ENCODE measurements around the gene LYZ.

LYZ gene

GRCh38 chr12:69368171-69368570 lies 20.0 kb downstream of the LYZ start:
- Histone ChIP-seq H3K27me3 (replicated peaks; ENCODE audit: insufficient read depth, low read length) (no peaks in the 10 kb centered on the region), H3K79me2 (ENCODE audit: low read length) (peaks cover 56% of the 10 kb centered on the region), H3K9ac (ENCODE audit: low read length) (no peak overlapping the region)

GRCh38 chr12:69383074-69383473 lies 34.9 kb downstream of the LYZ start:
- Histone ChIP-seq H3F3A (ENCODE audit: insufficient read depth, low read length) (no peaks in the 10 kb centered on the region), H3K9me3 (replicated peaks; ENCODE audit: insufficient read depth, low read length) (no peaks in the 10 kb centered on the region), H3K27me3 (replicated peaks; ENCODE audit: insufficient read depth, low read length) (no peaks in the 10 kb centered on the region), H3K36me3 (replicated peaks; ENCODE audit: insufficient read depth, low read length) (peaks cover 6% of the 10 kb centered on the region; the same call in 1 of the 2 replicates), H3K4me2 (ENCODE audit: low read depth, low read length) (no peak overlapping the region), H3K4me1 (ENCODE audit: low read length) (no peaks in the 10 kb centered on the region), H3K4me3 (ENCODE audit: low read length) (no peak overlapping the region), H3K9ac (ENCODE audit: low read length) (no peak overlapping the region), H3K9me2 (replicated peaks; ENCODE audit: insufficient read depth, low read length) (no peaks in the 10 kb centered on the region), H4K20me1 (ENCODE audit: insufficient read depth, low read length) (no peaks in the 10 kb centered on the region), H2AFZ (ENCODE audit: low read length) (no peak overlapping the region), H3K27ac (ENCODE audit: low read length) (no peak overlapping the region), H3K79me2 (ENCODE audit: low read length) (peaks cover 32% of the 10 kb centered on the region)
- no peak for TF ChIP-seq EZH2phosphoT487 (IDR thresholded peaks at IDR 0.05; ENCODE audit: low read length)
- no peak for TF ChIP-seq EZH2 (optimal IDR thresholded peaks at IDR 0.05; ENCODE audit: low read depth, low read length)
- TF ChIP-seq CTCF (IDR thresholded peaks at IDR 0.05; ENCODE audit: low read length): no peak
- DNase-seq: no peak

More at GRCh38 chr12:69368171-69368570, 20.0 kb downstream of the LYZ start:
- Histone ChIP-seq H2AFZ (ENCODE audit: low read length) (no peak overlapping the region), H3K27ac (ENCODE audit: low read length) (no peak overlapping the region), H3F3A (ENCODE audit: insufficient read depth, low read length) (no peaks in the 10 kb centered on the region), H3K4me2 (ENCODE audit: low read depth, low read length) (no peak overlapping the region), H3K9me2 (replicated peaks; ENCODE audit: insufficient read depth, low read length) (no peaks in the 10 kb centered on the region), H4K20me1 (ENCODE audit: insufficient read depth, low read length) (no peaks in the 10 kb centered on the region; the same call in 1 of the 2 replicates), H3K9me3 (replicated peaks; ENCODE audit: insufficient read depth, low read length) (no peaks in the 10 kb centered on the region), H3K4me3 (ENCODE audit: low read length) (no peak overlapping the region), H3K36me3 (replicated peaks; ENCODE audit: insufficient read depth, low read length) (peaks cover 15% of the 10 kb centered on the region; the same call in 1 of the 2 replicates), H3K4me1 (ENCODE audit: low read length) (no peaks in the 10 kb centered on the region)
- no peak for DNase-seq
- TF ChIP-seq EZH2phosphoT487 (IDR thresholded peaks at IDR 0.05; ENCODE audit: low read length) (no peak), EZH2 (optimal IDR thresholded peaks at IDR 0.05; ENCODE audit: low read depth, low read length) (no peak), CTCF (IDR thresholded peaks at IDR 0.05; ENCODE audit: low read length) (no peak)

GRCh38 chr12:69385038-69385437 lies 36.9 kb downstream of the LYZ start:
- H2AFZ ChIP-seq (ENCODE audit: low read length): no peak overlapping the region
- no peak for TF ChIP-seq EZH2 (optimal IDR thresholded peaks at IDR 0.05; ENCODE audit: low read depth, low read length)
- no peak for TF ChIP-seq CTCF (IDR thresholded peaks at IDR 0.05; ENCODE audit: low read length)
- no peak for TF ChIP-seq EZH2phosphoT487 (IDR thresholded peaks at IDR 0.05; ENCODE audit: low read length)
- no peaks in the 10 kb centered on the region for H3F3A ChIP-seq (ENCODE audit: insufficient read depth, low read length)
- no peak overlapping the region for H3K4me2 ChIP-seq (ENCODE audit: low read depth, low read length)
- no peaks in the 10 kb centered on the region for H3K9me2 ChIP-seq (replicated peaks; ENCODE audit: insufficient read depth, low read length)
- no peak overlapping the region for H3K4me3 ChIP-seq (ENCODE audit: low read length)
- no peak for DNase-seq
- H3K27me3 ChIP-seq (replicated peaks; ENCODE audit: insufficient read depth, low read length): no peaks in the 10 kb centered on the region
- H3K79me2 ChIP-seq (ENCODE audit: low read length): peaks cover 21% of the 10 kb centered on the region
- no peak overlapping the region for H3K9ac ChIP-seq (ENCODE audit: low read length)
- no peaks in the 10 kb centered on the region for H3K4me1 ChIP-seq (ENCODE audit: low read length)
- H4K20me1 ChIP-seq (ENCODE audit: insufficient read depth, low read length): no peaks in the 10 kb centered on the region
- H3K9me3 ChIP-seq (replicated peaks; ENCODE audit: insufficient read depth, low read length): no peaks in the 10 kb centered on the region
- H3K27ac ChIP-seq (ENCODE audit: low read length): no peak overlapping the region
- H3K36me3 ChIP-seq (replicated peaks; ENCODE audit: insufficient read depth, low read length): no peaks in the 10 kb centered on the region; the same call in 1 of the 2 replicates

Data from MM.1S (cell line).